GM12878 (cell line): ENCODE data around the gene TNS4. TPM values are rescaled to one million over a fixed set of nuclear protein-coding genes. Genes with fewer than 3 reads are reported as not detected.

Source experiments
- BMI1 ChIP-seq: fragments of 450-650 bp; IDR thresholded peaks from 2 replicates; pipeline ENCODE4 v1.6.1; 2016; ENCODE audit warnings: mild to moderate bottlenecking, moderate library complexity, borderline replicate concordance
- CHD1 ChIP-seq: IDR thresholded peaks from 2 replicates; pipeline ENCODE4 v1.6.1; 2012; ENCODE audit warnings: low read depth, low read length, improper control_type of control experiment
- CHD2 ChIP-seq: IDR thresholded peaks from 2 replicates; pipeline ENCODE4 v1.6.1; 2011; ENCODE audit warnings: low read depth, low read length, improper control_type of control experiment, borderline replicate concordance
- CREM ChIP-seq: IDR thresholded peaks from 2 replicates; pipeline ENCODE4 v1.6.1; 2014; ENCODE audit warnings: antibody characterized with exemption, low read depth
- ESRRA ChIP-seq: IDR thresholded peaks from 2 replicates; pipeline ENCODE4 v1.6.1; 2012; ENCODE audit warnings: mild to moderate bottlenecking, low read length, improper control_type of control experiment
- EZH2 ChIP-seq: IDR thresholded peaks from 2 replicates; pipeline ENCODE4 v1.6.1; 2012; ENCODE audit warnings: low read depth, mild to moderate bottlenecking, control low read depth, inconsistent platforms, low read length, borderline replicate concordance; ENCODE audit not compliant: control insufficient read depth
- HSF1 ChIP-seq: fragments of 150-350 bp; IDR thresholded peaks from 2 replicates; pipeline ENCODE4 v1.6.1; 2014; ENCODE audit warnings: mild to moderate bottlenecking, low read depth, low read length
- KLF5 ChIP-seq: fragments of 450-650 bp; IDR thresholded peaks from 2 replicates; pipeline ENCODE4 v1.6.1; 2014; ENCODE audit warnings: mild to moderate bottlenecking; ENCODE audit not compliant: partially characterized antibody
- MEF2B ChIP-seq: fragments of 450-650 bp; IDR thresholded peaks from 2 replicates; pipeline ENCODE4 v1.6.1; 2018; ENCODE audit warnings: mild to moderate bottlenecking, moderate library complexity; ENCODE audit not compliant: partially characterized antibody, poor library complexity, severe bottlenecking
- MTA3 ChIP-seq: IDR thresholded peaks from 2 replicates; pipeline ENCODE4 v1.6.1; 2012; ENCODE audit warnings: low read length, inconsistent platforms, borderline replicate concordance
- NRF1 ChIP-seq: conservative IDR thresholded peaks from 2 replicates; pipeline ENCODE4 v1.6.1; 2011; ENCODE audit warnings: mild to moderate bottlenecking, low read depth, low read length, improper control_type of control experiment
- POLR2AphosphoS5 ChIP-seq: IDR thresholded peaks from 2 replicates; pipeline ENCODE4 v1.6.1; 2011; ENCODE audit warnings: mild to moderate bottlenecking, low read length, inconsistent platforms
- RBBP5 ChIP-seq: fragments of 200-600 bp; sonication (generic); conservative IDR thresholded peaks from 2 replicates; pipeline ENCODE4 v1.6.1; 2016
- REST ChIP-seq: IDR thresholded peaks from 2 replicates; pipeline ENCODE4 v1.6.1; 2012; ENCODE audit warnings: mild to moderate bottlenecking, low read depth, low read length
- SMARCA5 ChIP-seq: fragments of 450-650 bp; IDR thresholded peaks from 2 replicates; pipeline ENCODE4 v1.6.1; 2017; ENCODE audit warnings: mild to moderate bottlenecking
- SREBF2 ChIP-seq: IDR thresholded peaks from 2 replicates; pipeline ENCODE4 v1.6.1; 2012; ENCODE audit warnings: mild to moderate bottlenecking, low read length
- SRF ChIP-seq, 2 experiments: IDR thresholded peaks; 2 replicates each; pipeline ENCODE4 v1.6.1; 2011; ENCODE audit warnings: low read depth in 2 of 2, low read length in 2 of 2, mild to moderate bottlenecking in 1 of 2, moderate library complexity in 1 of 2
- TAF1 ChIP-seq: IDR thresholded peaks from 2 replicates; pipeline ENCODE4 v1.6.1; 2011; ENCODE audit warnings: mild to moderate bottlenecking, low read depth, low read length, borderline replicate concordance
- YBX1 ChIP-seq: fragments of 450-650 bp; IDR thresholded peaks from 2 replicates; pipeline ENCODE4 v1.6.1; 2016; ENCODE audit warnings: antibody characterized with exemption
- ZBED1 ChIP-seq: IDR thresholded peaks from 2 replicates; pipeline ENCODE4 v1.6.1; 2016; ENCODE audit warnings: borderline replicate concordance
- ZBTB40 ChIP-seq: fragments of 450-650 bp; IDR thresholded peaks from 2 replicates; pipeline ENCODE4 v1.6.1; 2016; ENCODE audit warnings: mild to moderate bottlenecking, moderate library complexity, borderline replicate concordance
- ZNF274 ChIP-seq: IDR thresholded peaks from one replicate; pipeline ENCODE4 v1.8.0; 2011; ENCODE audit not compliant: insufficient read length, insufficient read depth
- polyA plus RNA-seq, 11 experiments: library from polyadenylated mRNA; depleted of rRNA in 4 of 11; unstranded in 6 of 11; stranded (reverse) in 5 of 11; fragments of >200 nt; fragmentation: Nextera tagmentation in 4 of 11; fragmentation: Illumina TruSeq in 1 of 11; extraction: Ambion mirVana in 4 of 11; extraction: Trizol in 1 of 11; gene quantifications; 1 replicate in 1 of 11; 2 replicates in 10 of 11; pipeline versions ENCODE4 v1.2.1 to v1.2.3, GENCODE V29; 2011 to 2016; ENCODE audit warnings: inconsistent platforms in 2 of 11, missing spikeins in 2 of 11, low read depth in 1 of 11
- total RNA-seq, 4 experiments: library from RNA; depleted of rRNA in 3 of 4; stranded (reverse); fragments of >200 nt in 3 of 4; fragmentation: Illumina TruSeq in 1 of 4; extraction: Trizol in 1 of 4; gene quantifications; 2 replicates each; pipeline versions ENCODE4 v1.2.1 to v1.2.3, GENCODE V29; 2013 to 2021

The TNS4 gene
- total and polyA plus RNA-seq, 10 of the 15 experiments (the other 5 are each of a cell fraction or from before 2014, with no cell fraction given), result 0.10 to 0.90 (median 0.68) TPM; not detected in 2

- TF ChIP-seq ZBTB40 (no peak; the same call in 1 of the 2 replicates), REST (no peak), NRF1 (no peak), YBX1 (no peak), EZH2 (no peak), POLR2AphosphoS5 (no peak), BMI1 (no peak), CHD2 (no peak), MTA3 (no peak), CREM (peak; percentile 49; the same call in 1 of the 2 replicates), TAF1 (no peak), RBBP5 (no peak), SREBF2 (no peak), ZNF274 (no peak), CHD1 (no peak), HSF1 (no peak), KLF5 (no peak), ZBED1 (no peak), SMARCA5 (no peak; the same call in 1 of the 2 replicates), SRF (IDR thresholded peaks at IDR 0.05; ENCODE audit: low read depth in 2 of 2, low read length in 2 of 2) (no peak), ESRRA (no peak), MEF2B (peak; percentile 39)
Measured at GRCh38 chr17:40516581-40517285, 15.3 kb upstream of the TNS4 start (continued).
